Astrocyte of the spinal cord (primary cell): ENCODE data around the gene ZMIZ1.

Source experiments
- DNase-seq: peaks from one replicate; pipeline ENCODE4 v3.0.0; 2011; ENCODE audit warnings: low read depth, low spot score
- H3K4me3 ChIP-seq: 2 replicates; pipeline ENCODE4 v1.5.1; 2011; ENCODE audit warnings: low read depth, mild to moderate bottlenecking, low read length, moderate library complexity
- in situ Hi-C: cut with HindIII; loops from 2 replicates; pipeline ENCODE4 v1.10.0; 2017; ENCODE audit warnings: low sequenced_read_pairs
- TF ChIP-seq, protein P1 (sequence below): IDR thresholded peaks from 2 replicates; pipeline ENCODE4 v1.5.1; 2012; ENCODE audit warnings: low read depth, mild to moderate bottlenecking, low read length, inconsistent platforms

The ZMIZ1 gene

DNA sequence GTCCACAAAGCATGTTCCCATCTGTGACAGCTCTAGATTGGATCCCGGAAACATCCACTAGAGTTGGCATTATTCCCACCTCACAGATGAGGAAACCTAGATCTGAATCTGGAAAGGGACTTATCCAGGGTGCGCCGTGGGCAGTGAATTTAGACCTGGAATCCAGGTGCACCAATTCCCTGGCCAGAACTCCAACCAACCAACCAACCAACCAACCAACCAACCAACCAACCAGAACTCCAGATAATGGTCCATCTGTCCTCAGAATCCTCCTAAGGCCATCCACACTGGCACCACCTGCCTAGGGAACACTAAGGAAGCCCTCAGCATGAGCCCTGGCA, 42.0 kb upstream of the ZMIZ1 start:
- TF ChIP-seq, protein P1, sequence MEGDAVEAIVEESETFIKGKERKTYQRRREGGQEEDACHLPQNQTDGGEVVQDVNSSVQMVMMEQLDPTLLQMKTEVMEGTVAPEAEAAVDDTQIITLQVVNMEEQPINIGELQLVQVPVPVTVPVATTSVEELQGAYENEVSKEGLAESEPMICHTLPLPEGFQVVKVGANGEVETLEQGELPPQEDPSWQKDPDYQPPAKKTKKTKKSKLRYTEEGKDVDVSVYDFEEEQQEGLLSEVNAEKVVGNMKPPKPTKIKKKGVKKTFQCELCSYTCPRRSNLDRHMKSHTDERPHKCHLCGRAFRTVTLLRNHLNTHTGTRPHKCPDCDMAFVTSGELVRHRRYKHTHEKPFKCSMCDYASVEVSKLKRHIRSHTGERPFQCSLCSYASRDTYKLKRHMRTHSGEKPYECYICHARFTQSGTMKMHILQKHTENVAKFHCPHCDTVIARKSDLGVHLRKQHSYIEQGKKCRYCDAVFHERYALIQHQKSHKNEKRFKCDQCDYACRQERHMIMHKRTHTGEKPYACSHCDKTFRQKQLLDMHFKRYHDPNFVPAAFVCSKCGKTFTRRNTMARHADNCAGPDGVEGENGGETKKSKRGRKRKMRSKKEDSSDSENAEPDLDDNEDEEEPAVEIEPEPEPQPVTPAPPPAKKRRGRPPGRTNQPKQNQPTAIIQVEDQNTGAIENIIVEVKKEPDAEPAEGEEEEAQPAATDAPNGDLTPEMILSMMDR = no peak
- H3K4me3 ChIP-seq = no peak overlapping the region
- in situ Hi-C loops = no loop called here
- DNase-seq = no peak

DNA sequence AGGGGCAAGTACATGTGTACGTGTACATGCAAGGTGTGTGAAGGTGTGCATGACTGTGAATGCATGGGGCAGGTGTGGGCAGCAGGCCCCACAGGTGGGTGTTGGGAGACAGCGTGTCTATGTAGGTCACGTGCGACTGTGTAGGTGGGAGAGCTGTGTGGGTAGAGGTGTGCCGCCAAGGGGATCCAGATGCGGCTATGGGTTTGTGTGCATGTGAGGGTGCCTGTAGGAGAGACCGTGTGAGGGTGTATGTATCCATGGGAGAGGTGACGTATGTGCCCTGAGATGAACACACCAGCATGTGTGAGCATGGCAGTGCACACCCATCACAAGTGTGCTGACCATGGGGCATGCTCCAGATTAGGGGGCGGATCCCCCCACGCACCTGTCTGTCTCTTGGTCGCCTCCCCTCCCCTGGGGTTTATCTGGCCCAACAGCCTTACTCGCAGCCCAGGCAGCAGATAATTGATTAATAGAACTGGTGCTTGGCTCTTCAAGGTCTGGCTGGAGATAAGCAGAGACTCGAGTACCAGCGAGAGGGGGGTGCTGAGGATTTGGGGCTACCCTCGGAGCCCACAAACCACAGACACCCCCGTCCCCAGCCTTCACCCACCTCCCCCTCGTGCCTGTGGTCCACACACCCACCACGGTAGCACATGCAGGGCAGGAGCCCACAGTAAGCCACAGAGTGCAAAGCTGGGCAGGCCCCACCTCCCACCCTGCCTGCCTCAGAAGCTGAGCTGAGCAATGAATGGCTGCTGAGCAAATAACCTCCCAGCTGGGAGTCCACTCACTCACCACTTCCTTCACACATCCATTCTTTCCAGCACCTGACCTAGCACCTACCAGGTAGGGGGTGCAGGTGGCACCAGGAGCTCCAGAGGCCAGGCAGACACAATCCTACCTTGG, 41.4 kb upstream of the ZMIZ1 start:
- TF ChIP-seq, protein P1 = no peak
- in situ Hi-C loops = no loop called here
- H3K4me3 ChIP-seq = no peak overlapping the region

DNA sequence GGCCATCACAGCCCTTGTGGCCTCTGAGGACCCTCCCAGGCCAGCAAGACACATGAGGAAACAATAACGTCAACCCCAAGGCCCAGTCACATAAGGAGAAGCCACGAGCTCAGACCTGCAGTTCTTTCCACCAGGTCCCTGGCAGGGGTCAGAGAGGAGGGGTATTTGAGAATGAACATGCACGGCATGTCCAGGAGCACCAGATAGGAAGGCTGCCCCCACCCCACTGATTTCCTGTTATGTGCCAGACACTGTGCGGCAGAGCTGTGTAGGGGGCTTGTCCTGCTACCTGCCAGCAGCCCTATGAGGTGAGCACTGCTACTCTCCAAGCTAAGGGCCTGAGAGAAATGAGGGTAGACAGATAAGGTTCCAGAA, 40.7 kb upstream of the ZMIZ1 start:
- in situ Hi-C loops = no loop called here
- TF ChIP-seq, protein P1 = no peak
- H3K4me3 ChIP-seq = no peak overlapping the region
- no peak for DNase-seq

More for the DNA sequence above, 41.4 kb upstream of the ZMIZ1 start:
- DNase-seq = no peak

DNA sequence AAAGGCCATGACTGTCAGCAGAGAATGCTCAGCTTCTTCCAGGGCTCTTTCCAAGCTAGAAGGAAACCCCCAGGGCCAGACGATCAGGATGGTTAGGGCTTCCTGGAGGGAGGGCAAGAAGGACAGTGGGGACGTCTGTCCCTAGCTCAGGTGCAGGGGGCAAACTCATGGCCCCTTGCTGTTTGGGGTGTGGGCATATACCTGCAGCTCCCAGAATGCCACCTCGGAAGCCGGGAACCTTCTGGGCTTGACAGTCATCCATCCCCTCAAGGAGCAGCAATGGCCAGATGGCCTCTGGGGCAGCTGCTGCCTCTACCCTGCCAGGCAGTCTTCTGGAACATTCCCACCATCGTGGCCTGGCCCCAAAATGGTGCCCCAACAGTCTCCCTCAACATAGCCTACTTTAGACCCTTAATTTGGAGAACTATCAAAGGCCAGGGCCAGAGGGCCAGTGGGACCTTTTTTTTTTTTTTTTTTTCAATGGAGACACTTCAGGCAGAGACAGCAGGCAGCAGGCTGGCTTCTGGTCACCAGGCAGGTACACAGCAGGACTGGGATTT, 40.2 kb upstream of the ZMIZ1 start:
- no peak for DNase-seq
- TF ChIP-seq, protein P1 = no peak
- H3K4me3 ChIP-seq = no peak overlapping the region
- in situ Hi-C loops = no loop called here

DNA sequence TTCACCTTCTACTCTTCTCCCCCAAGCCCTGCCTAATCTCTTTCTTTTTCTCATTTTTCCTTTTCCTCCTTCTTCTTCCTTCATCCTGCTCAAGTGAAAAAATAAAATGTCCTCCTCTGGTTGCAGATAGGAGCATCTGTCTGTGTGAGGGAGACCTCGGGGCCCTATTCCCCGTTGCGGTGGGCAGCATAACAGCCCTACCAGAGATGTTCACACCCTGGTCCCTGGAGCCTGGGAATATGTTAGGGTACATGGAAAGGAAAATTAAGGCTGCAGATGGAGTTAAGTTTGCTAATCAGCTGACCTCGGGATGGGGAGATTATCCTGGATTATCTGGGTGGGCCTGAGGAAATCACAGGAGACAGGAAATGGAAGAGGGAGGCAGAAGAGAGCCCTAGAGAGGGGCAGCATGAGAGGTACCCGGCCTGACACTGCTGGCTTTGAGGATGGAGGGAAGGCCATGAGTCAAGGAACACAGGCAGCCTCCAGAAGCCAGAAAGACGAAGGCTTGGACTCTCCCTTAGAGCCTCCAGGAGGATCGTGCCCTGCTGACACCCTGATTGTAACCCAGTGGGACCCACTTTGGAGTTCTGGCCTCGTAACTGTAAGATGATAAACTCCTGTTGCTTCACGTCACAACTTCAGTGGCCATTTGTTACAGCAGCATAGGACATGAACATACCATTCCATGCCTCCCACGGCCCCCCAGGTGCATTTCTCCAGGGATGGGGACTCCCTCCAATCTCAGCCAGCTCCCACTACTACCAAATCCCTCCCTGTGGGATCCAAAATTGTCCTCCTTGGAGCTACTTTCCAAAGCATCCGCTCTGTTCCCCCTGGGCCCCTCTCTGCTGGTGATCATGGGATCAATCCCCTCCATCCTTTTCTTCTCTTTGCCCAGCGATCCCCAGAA, 39.0 kb upstream of the ZMIZ1 start:
- no peak overlapping the region for H3K4me3 ChIP-seq
- in situ Hi-C loops = no loop called here

DNA sequence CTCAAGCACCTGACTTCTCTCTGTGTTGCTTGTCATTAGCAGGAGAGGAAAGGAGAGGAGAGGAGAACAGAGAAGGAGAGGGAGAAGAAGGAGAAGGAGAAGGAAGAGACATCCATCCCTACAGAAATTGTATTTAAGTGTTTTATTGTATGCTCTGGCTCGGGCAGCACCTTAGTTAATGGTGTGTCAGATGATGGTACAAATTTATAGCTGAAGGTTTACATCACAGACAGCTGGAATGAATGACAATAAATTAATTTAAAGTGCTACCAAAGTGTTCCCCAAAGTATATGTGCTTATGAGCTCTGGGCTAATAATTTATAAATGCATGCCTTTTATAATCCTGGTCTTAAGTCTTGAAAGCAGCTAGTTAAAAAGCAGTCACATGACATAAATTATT, 38.1 kb upstream of the ZMIZ1 start:
- DNase-seq = no peak
- in situ Hi-C loops = no loop called here
- TF ChIP-seq, protein P1 = no peak
- no peak overlapping the region for H3K4me3 ChIP-seq

More for the DNA sequence above, 39.0 kb upstream of the ZMIZ1 start:
- no peak for DNase-seq
- TF ChIP-seq, protein P1 = no peak
